Measurements from ENCODE around the gene SPAG17. TPM values are rescaled to one million over a fixed set of nuclear protein-coding genes. Genes with fewer than 3 reads are reported as not detected.

Gene SPAG17
- total RNA-seq, 2 donors from 2014 or later = not detected

DNA sequence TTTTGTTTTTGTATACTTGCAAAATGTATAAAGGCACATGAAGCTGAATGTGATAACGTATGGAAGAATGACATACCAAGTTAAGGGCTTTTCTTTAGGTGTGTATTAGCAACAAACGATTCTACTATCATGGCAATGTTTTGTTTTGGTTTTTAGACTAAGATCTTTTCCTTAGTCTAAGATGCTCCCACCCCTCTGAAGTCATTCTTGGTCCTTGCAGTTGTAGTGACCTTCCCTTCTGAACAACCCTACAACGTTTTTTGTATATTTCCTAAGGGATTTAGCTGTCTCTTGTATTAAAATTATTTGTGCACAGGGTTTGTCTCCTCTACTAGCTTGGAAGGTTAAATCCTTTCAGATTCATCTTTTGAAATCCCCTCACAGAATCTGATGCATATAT is 61.0 kb downstream of the SPAG17 start:
- Histone ChIP-seq H3K4me1 (no peaks in the 10 kb centered on the region), H3K4me3 (no peak overlapping the region), H3K36me3 (no peaks in the 10 kb centered on the region), H3K27ac (no peak overlapping the region), H3K27me3 (no peaks in the 10 kb centered on the region), H3K9me3 (no peaks in the 10 kb centered on the region), H3K9ac (ENCODE audit: low read depth in 2 of 2, low read length in 2 of 2) (no peak overlapping the region)
- no peak for TF ChIP-seq CTCF (IDR thresholded peaks at IDR 0.05)
- intact Hi-C loops (cut with DNase I) = no loop called here
- DNase-seq = no peak

GRCh38 chr1:118123116-118123839 is 61.8 kb downstream of the SPAG17 start:
- H3K4me3 ChIP-seq = no peak overlapping the region
- intact Hi-C loops (cut with DNase I) = no loop called here
- no peaks in the 10 kb centered on the region for H3K27me3 ChIP-seq
- H3K4me1 ChIP-seq = no peaks in the 10 kb centered on the region
- H3K9ac ChIP-seq (ENCODE audit: low read depth in 2 of 2, low read length in 2 of 2) = no peak overlapping the region
- no peak overlapping the region for H3K27ac ChIP-seq
- no peak for TF ChIP-seq CTCF (IDR thresholded peaks at IDR 0.05)
- H3K9me3 ChIP-seq = no peaks in the 10 kb centered on the region
- H3K36me3 ChIP-seq = no peaks in the 10 kb centered on the region
- DNase-seq = no peak

- H3K27ac ChIP-seq = no peak overlapping the region
- TF ChIP-seq CTCF (IDR thresholded peaks at IDR 0.05) = no peak
- intact Hi-C loops (cut with DNase I) = no loop called here
Observed at GRCh38 chr1:118122234-118123004, 62.6 kb downstream of the SPAG17 start.

DNA sequence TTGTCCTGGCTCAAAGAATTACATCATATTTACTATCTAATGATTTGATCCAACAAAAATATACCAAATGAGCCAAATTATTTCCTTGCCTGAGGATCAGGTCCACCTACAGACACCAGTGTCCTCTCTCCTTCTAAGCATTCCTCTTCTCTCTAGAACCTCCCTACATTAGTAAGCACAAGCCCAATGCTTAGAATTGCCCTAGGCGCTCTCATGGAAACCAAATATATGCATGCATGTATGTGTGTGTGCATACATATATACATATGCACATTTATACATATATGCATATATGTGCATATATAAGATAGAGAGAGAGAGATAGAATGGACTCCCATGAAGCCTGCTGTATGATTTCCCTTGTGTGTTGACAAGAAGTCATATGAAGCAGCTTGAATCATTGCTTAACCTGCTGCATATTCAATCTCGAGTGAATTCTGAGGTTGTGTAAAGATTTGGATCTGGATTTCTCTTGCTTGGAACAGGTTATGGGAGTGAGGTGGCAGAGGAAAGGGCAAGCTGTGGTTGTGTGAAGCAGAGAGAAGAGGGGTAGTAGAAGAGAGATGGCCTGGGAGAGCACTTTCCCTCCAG is 66.1 kb downstream of the SPAG17 start:
- Histone ChIP-seq H3K27ac (no peak overlapping the region), H3K36me3 (no peaks in the 10 kb centered on the region), H3K4me1 (no peaks in the 10 kb centered on the region), H3K9me3 (no peaks in the 10 kb centered on the region), H3K4me3 (no peak overlapping the region), H3K9ac (ENCODE audit: low read depth in 2 of 2, low read length in 2 of 2) (no peak overlapping the region), H3K27me3 (no peaks in the 10 kb centered on the region)
- intact Hi-C loops (cut with DNase I) = no loop called here
- no peak for DNase-seq
- TF ChIP-seq CTCF (IDR thresholded peaks at IDR 0.05) = no peak

More at GRCh38 chr1:118122234-118123004, 62.6 kb downstream of the SPAG17 start:
- DNase-seq = no peak
- no peak overlapping the region for H3K9ac ChIP-seq (ENCODE audit: low read depth in 2 of 2, low read length in 2 of 2)
- no peaks in the 10 kb centered on the region for H3K4me1 ChIP-seq
- H3K27me3 ChIP-seq = no peaks in the 10 kb centered on the region
- H3K36me3 ChIP-seq = no peaks in the 10 kb centered on the region
- H3K4me3 ChIP-seq = no peak overlapping the region
- no peaks in the 10 kb centered on the region for H3K9me3 ChIP-seq

DNA sequence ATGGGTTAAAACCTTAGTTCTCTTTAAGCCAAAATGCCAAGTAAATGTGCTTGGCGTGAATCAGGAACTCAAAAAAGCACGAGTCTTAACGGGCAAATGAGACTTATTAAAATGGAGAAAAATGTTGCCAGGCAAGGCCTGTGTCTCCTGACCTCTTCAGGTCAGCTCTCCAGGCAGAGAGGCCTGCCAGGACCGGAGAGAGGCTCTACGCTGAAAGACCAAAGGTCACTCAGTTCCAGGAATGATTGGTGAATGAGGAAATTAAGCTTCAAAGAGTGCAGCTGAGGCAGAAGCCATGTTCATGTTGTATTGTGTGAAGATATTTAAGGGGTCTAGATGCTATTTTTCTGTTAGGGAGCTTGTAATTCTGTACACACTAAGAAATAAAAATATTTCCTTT is 66.6 kb downstream of the SPAG17 start:
- H3K9ac ChIP-seq (ENCODE audit: low read depth in 2 of 2, low read length in 2 of 2) = no peak overlapping the region
- no peaks in the 10 kb centered on the region for H3K36me3 ChIP-seq
- intact Hi-C loops (cut with DNase I) = no loop called here
- no peaks in the 10 kb centered on the region for H3K27me3 ChIP-seq
- H3K4me1 ChIP-seq = no peaks in the 10 kb centered on the region
- H3K9me3 ChIP-seq = no peaks in the 10 kb centered on the region
- H3K27ac ChIP-seq = no peak overlapping the region
- no peak for TF ChIP-seq CTCF (IDR thresholded peaks at IDR 0.05)
- H3K4me3 ChIP-seq = no peak overlapping the region
- peak; percentile 55 for DNase-seq

All from colonic mucosa (tissue), 4 donors.